HEK293 (cell line): ENCODE data around the gene TLCD2.

Experiments used
- GLI4 ChIP-seq: fragments of 450-650 bp; formaldehyde crosslinking; IDR thresholded peaks from 2 replicates; pipeline ENCODE4 v1.5.1; 2016; ENCODE audit warnings: missing biosample characterization, missing genetic modification characterization
- KLF8 ChIP-seq: fragments of 450-650 bp; formaldehyde crosslinking; IDR thresholded peaks from 2 replicates; pipeline ENCODE4 v1.5.1; 2016; ENCODE audit warnings: missing biosample characterization, missing genetic modification characterization
- MYNN ChIP-seq: fragments of 450-650 bp; formaldehyde crosslinking; IDR thresholded peaks from 2 replicates; pipeline ENCODE4 v1.5.1; 2016; ENCODE audit warnings: missing biosample characterization, missing genetic modification characterization, borderline replicate concordance
- PBX3 ChIP-seq: sonication (generic); formaldehyde crosslinking; IDR thresholded peaks from 2 replicates; pipeline ENCODE4 v1.8.1; 2022; ENCODE audit warnings: mild to moderate bottlenecking, moderate library complexity, missing genetic modification reagents
- PRDM4 ChIP-seq: fragments of 450-650 bp; formaldehyde crosslinking; IDR thresholded peaks from 2 replicates; pipeline ENCODE4 v1.5.1; 2017; ENCODE audit warnings: missing biosample characterization, missing genetic modification characterization
- SCRT2 ChIP-seq: fragments of 450-650 bp; formaldehyde crosslinking; IDR thresholded peaks from 2 replicates; pipeline ENCODE4 v1.5.1; 2016; ENCODE audit warnings: missing biosample characterization, missing genetic modification characterization
- SP3 ChIP-seq: fragments of 450-650 bp; formaldehyde crosslinking; IDR thresholded peaks from 2 replicates; pipeline ENCODE4 v1.5.1; 2016; ENCODE audit warnings: missing biosample characterization, missing genetic modification characterization
- ZBTB8A ChIP-seq: fragments of 450-650 bp; formaldehyde crosslinking; IDR thresholded peaks from 2 replicates; pipeline ENCODE4 v1.5.1; 2016; ENCODE audit warnings: missing biosample characterization, missing genetic modification characterization
- ZNF114 ChIP-seq: fragments of 450-650 bp; formaldehyde crosslinking; IDR thresholded peaks from 2 replicates; pipeline ENCODE4 v1.5.0; 2017; ENCODE audit warnings: missing biosample characterization, missing genetic modification characterization
- ZNF155 ChIP-seq: fragments of 450-650 bp; formaldehyde crosslinking; IDR thresholded peaks from 2 replicates; pipeline ENCODE4 v1.5.1; 2016; ENCODE audit warnings: missing biosample characterization, missing genetic modification characterization
- ZNF174 ChIP-seq: fragments of 450-650 bp; formaldehyde crosslinking; IDR thresholded peaks from 2 replicates; pipeline ENCODE4 v1.5.0; 2017; ENCODE audit warnings: missing biosample characterization, mild to moderate bottlenecking, missing genetic modification characterization
- ZNF223 ChIP-seq: fragments of 450-650 bp; formaldehyde crosslinking; IDR thresholded peaks from 2 replicates; pipeline ENCODE4 v1.5.1; 2016; ENCODE audit warnings: missing biosample characterization, missing genetic modification characterization
- ZNF23 ChIP-seq: fragments of 450-650 bp; formaldehyde crosslinking; IDR thresholded peaks from 2 replicates; pipeline ENCODE4 v1.5.1; 2016; ENCODE audit warnings: missing biosample characterization, missing genetic modification characterization, borderline replicate concordance
- ZNF24 ChIP-seq: fragments of 450-650 bp; formaldehyde crosslinking; IDR thresholded peaks from 2 replicates; pipeline ENCODE4 v1.5.1; 2016; ENCODE audit warnings: missing biosample characterization, missing genetic modification characterization
- ZNF248 ChIP-seq: fragments of 450-650 bp; formaldehyde crosslinking; IDR thresholded peaks from 2 replicates; pipeline ENCODE4 v1.5.1; 2017; ENCODE audit warnings: missing biosample characterization, missing genetic modification characterization
- ZNF266 ChIP-seq: fragments of 450-650 bp; formaldehyde crosslinking; IDR thresholded peaks from 2 replicates; pipeline ENCODE4 v1.5.1; 2016; ENCODE audit warnings: missing biosample characterization, missing genetic modification characterization, low read depth
- ZNF354C ChIP-seq: fragments of 450-650 bp; formaldehyde crosslinking; IDR thresholded peaks from 2 replicates; pipeline ENCODE4 v1.5.1; 2016; ENCODE audit warnings: missing biosample characterization, missing genetic modification characterization, low read depth, borderline replicate concordance
- ZNF394 ChIP-seq: fragments of 450-650 bp; formaldehyde crosslinking; IDR thresholded peaks from 2 replicates; pipeline ENCODE4 v1.5.1; 2016; ENCODE audit warnings: missing biosample characterization, missing genetic modification characterization, mild to moderate bottlenecking, moderate library complexity, borderline replicate concordance
- ZNF433 ChIP-seq: fragments of 450-650 bp; formaldehyde crosslinking; IDR thresholded peaks from 2 replicates; pipeline ENCODE4 v1.5.1; 2016; ENCODE audit warnings: missing biosample characterization, missing genetic modification characterization, low read depth
- ZNF530 ChIP-seq: fragments of 450-650 bp; formaldehyde crosslinking; IDR thresholded peaks from 2 replicates; pipeline ENCODE4 v1.5.1; 2016; ENCODE audit warnings: low read depth, missing biosample characterization, missing genetic modification characterization
- ZNF549 ChIP-seq: fragments of 450-650 bp; IDR thresholded peaks from 2 replicates; pipeline ENCODE4 v1.5.1; 2018; ENCODE audit warnings: missing biosample characterization, missing genetic modification characterization, mild to moderate bottlenecking, inconsistent platforms, moderate library complexity
- ZNF555 ChIP-seq: fragments of 450-650 bp; formaldehyde crosslinking; conservative IDR thresholded peaks from 2 replicates; pipeline ENCODE4 v1.5.1; 2017; ENCODE audit warnings: missing biosample characterization, mild to moderate bottlenecking, missing genetic modification characterization, inconsistent platforms
- ZNF561 ChIP-seq: fragments of 450-650 bp; IDR thresholded peaks from 2 replicates; pipeline ENCODE4 v1.5.1; 2018; ENCODE audit warnings: missing biosample characterization, missing genetic modification characterization, borderline replicate concordance
- ZNF623 ChIP-seq: fragments of 450-650 bp; formaldehyde crosslinking; IDR thresholded peaks from 2 replicates; pipeline ENCODE4 v1.5.1; 2016; ENCODE audit warnings: missing biosample characterization, missing genetic modification characterization
- ZNF624 ChIP-seq: fragments of 450-650 bp; formaldehyde crosslinking; IDR thresholded peaks from 2 replicates; pipeline ENCODE4 v1.5.1; 2017; ENCODE audit warnings: missing biosample characterization, missing genetic modification characterization
- ZNF660 ChIP-seq: fragments of 450-650 bp; IDR thresholded peaks from 2 replicates; pipeline ENCODE4 v1.5.1; 2018; ENCODE audit warnings: missing biosample characterization, mild to moderate bottlenecking, missing genetic modification characterization
- ZNF747 ChIP-seq: fragments of 450-650 bp; formaldehyde crosslinking; IDR thresholded peaks from 2 replicates; pipeline ENCODE4 v1.5.1; 2016; ENCODE audit warnings: missing biosample characterization, missing genetic modification characterization
- ZNF785 ChIP-seq: fragments of 450-650 bp; formaldehyde crosslinking; IDR thresholded peaks from 2 replicates; pipeline ENCODE4 v1.5.1; 2016; ENCODE audit warnings: missing biosample characterization, missing genetic modification characterization
- ZNF830 ChIP-seq: fragments of 450-650 bp; IDR thresholded peaks from 2 replicates; pipeline ENCODE4 v1.5.0; 2018; ENCODE audit warnings: missing biosample characterization, missing genetic modification characterization, low read depth, mild to moderate bottlenecking, moderate library complexity
- ZNF837 ChIP-seq: fragments of 450-650 bp; formaldehyde crosslinking; IDR thresholded peaks from 2 replicates; pipeline ENCODE4 v1.5.1; 2016; ENCODE audit warnings: missing biosample characterization, missing genetic modification characterization
- ZXDB ChIP-seq: fragments of 450-650 bp; formaldehyde crosslinking; IDR thresholded peaks from 2 replicates; pipeline ENCODE4 v1.5.1; 2016; ENCODE audit warnings: missing biosample characterization, missing genetic modification characterization
- TF ChIP-seq, protein P1 (sequence below): fragments of 450-650 bp; formaldehyde crosslinking; IDR thresholded peaks from 2 replicates; pipeline ENCODE4 v1.5.1; 2016; ENCODE audit warnings: missing biosample characterization, missing genetic modification characterization
- TF ChIP-seq, protein P2 (sequence below): fragments of 450-650 bp; formaldehyde crosslinking; IDR thresholded peaks from 2 replicates; pipeline ENCODE4 v1.5.1; 2017; ENCODE audit warnings: missing biosample characterization, missing genetic modification characterization
- TF ChIP-seq, protein P3 (sequence below): fragments of 450-650 bp; formaldehyde crosslinking; IDR thresholded peaks from 2 replicates; pipeline ENCODE4 v1.5.1; 2016; ENCODE audit warnings: missing biosample characterization, missing genetic modification characterization

Gene TLCD2

DNA sequence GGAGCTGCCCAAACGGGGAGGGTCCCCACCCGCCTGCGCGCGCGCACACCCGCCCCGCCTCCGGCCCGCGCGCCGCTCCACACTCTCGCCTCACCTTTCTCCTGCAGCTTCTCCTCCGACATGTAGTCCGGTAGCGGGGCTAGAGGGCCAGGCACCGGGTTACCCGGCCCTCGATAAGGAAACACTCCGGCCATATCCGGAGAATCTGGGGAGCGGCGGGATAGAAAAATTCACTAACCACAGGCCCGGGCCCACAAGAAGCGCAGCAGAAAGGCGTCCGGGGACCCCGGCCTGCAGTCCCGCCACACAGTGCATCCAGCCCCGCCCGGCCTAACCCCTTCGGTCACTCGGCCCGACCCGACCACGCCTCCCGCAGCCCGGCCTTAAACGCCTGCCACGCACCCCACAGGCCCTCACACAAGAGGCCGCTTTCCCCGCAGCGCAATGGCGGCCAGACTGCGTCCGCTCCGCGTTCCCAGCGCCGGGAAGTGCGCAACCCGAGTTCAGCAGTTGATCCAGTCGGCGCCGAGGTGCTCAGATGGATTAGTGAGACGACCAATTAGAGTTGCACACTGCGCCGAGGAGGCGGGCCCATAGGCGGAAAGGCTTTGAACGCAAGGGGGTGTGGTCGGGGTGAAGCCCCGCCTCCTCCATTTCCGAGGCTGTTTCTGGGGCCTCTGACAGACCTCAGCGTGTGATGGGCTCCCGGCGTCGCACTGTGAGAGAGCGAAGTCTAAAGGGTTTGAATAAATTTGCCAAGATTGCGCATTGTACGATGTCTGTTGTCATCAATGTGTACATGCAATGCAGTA lies 25.6 kb downstream of the TLCD2 start, which contains the start of gene PRPF8 (continued):
- no peak for TF ChIP-seq ZNF174 (tag by site-specific recombination)
- TF ChIP-seq ZNF830 (tag by site-specific recombination), result no peak
- no peak for TF ChIP-seq ZNF624 (tag by site-specific recombination)
- TF ChIP-seq ZNF354C (tag by site-specific recombination), result no peak
- TF ChIP-seq, protein P1, sequence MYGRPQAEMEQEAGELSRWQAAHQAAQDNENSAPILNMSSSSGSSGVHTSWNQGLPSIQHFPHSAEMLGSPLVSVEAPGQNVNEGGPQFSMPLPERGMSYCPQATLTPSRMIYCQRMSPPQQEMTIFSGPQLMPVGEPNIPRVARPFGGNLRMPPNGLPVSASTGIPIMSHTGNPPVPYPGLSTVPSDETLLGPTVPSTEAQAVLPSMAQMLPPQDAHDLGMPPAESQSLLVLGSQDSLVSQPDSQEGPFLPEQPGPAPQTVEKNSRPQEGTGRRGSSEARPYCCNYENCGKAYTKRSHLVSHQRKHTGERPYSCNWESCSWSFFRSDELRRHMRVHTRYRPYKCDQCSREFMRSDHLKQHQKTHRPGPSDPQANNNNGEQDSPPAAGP (tag by site-specific recombination), result peak; percentile 64
- TF ChIP-seq ZNF114 (tag by site-specific recombination), result no peak
- no peak for TF ChIP-seq ZNF555 (tag by site-specific recombination)
- TF ChIP-seq ZNF837 (tag by site-specific recombination), result no peak
- TF ChIP-seq ZNF223, result no peak
- peak; percentile 61 for TF ChIP-seq ZBTB8A
- TF ChIP-seq ZNF24 (tag by site-specific recombination), result no peak
- no peak for TF ChIP-seq ZNF23
- TF ChIP-seq ZNF660 (tag by site-specific recombination), result peak; percentile 38
- TF ChIP-seq ZNF785 (tag by site-specific recombination), result no peak
- peak; percentile 49 for TF ChIP-seq ZNF394
- TF ChIP-seq ZNF549 (tag by site-specific recombination), result no peak
- TF ChIP-seq SCRT2 (tag by site-specific recombination), result no peak
- TF ChIP-seq ZNF433 (tag by site-specific recombination), result no peak
- no peak for TF ChIP-seq ZNF266 (tag by site-specific recombination)
- TF ChIP-seq, protein P2, sequence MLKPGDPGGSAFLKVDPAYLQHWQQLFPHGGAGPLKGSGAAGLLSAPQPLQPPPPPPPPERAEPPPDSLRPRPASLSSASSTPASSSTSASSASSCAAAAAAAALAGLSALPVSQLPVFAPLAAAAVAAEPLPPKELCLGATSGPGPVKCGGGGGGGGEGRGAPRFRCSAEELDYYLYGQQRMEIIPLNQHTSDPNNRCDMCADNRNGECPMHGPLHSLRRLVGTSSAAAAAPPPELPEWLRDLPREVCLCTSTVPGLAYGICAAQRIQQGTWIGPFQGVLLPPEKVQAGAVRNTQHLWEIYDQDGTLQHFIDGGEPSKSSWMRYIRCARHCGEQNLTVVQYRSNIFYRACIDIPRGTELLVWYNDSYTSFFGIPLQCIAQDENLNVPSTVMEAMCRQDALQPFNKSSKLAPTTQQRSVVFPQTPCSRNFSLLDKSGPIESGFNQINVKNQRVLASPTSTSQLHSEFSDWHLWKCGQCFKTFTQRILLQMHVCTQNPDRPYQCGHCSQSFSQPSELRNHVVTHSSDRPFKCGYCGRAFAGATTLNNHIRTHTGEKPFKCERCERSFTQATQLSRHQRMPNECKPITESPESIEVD, result no peak
- TF ChIP-seq ZNF530 (tag by site-specific recombination), result no peak
- TF ChIP-seq, protein P3, sequence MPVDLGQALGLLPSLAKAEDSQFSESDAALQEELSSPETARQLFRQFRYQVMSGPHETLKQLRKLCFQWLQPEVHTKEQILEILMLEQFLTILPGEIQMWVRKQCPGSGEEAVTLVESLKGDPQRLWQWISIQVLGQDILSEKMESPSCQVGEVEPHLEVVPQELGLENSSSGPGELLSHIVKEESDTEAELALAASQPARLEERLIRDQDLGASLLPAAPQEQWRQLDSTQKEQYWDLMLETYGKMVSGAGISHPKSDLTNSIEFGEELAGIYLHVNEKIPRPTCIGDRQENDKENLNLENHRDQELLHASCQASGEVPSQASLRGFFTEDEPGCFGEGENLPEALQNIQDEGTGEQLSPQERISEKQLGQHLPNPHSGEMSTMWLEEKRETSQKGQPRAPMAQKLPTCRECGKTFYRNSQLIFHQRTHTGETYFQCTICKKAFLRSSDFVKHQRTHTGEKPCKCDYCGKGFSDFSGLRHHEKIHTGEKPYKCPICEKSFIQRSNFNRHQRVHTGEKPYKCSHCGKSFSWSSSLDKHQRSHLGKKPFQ (tag by site-specific recombination), result no peak
- TF ChIP-seq KLF8 (tag by site-specific recombination), result peak; percentile 72
- no peak; the same call in none of the 2 replicates for TF ChIP-seq ZXDB (tag by site-specific recombination)
- no peak for TF ChIP-seq ZNF155 (tag by site-specific recombination)
- TF ChIP-seq PBX3 (CRISPR knock-in tag), result peak; percentile 67; the same call in 1 of the 2 replicates
- TF ChIP-seq ZNF248 (tag by site-specific recombination), result no peak
- peak; percentile 72; the same call in 1 of the 2 replicates for TF ChIP-seq GLI4
- peak; percentile 92 for TF ChIP-seq SP3 (tag by site-specific recombination)
- TF ChIP-seq PRDM4 (tag by site-specific recombination), result no peak; the same call in 1 of the 2 replicates
- TF ChIP-seq MYNN (tag by site-specific recombination), result no peak
- peak; percentile 83; the same call in 1 of the 2 replicates for TF ChIP-seq ZNF561 (tag by site-specific recombination)
- no peak for TF ChIP-seq ZNF747 (tag by site-specific recombination)
- no peak for TF ChIP-seq ZNF623 (tag by site-specific recombination)
